NCI-H82 treated with DMSO at 0.1 percent for 48 hours (cell line): Measurements from ENCODE around the gene DHRS3.
"Not testable (repeated sequence)": the region's sequence is repeated elsewhere in the genome, so short reads cannot be mapped to it uniquely, and the experiment has no call there.

Source experiments
- DNase-seq: peaks from one replicate; lab custom pipeline; 2025; ENCODE audit not compliant: unreplicated experiment; lab: John Stamatoyannopoulos, UW

Gene DHRS3

GRCh38 chr1:12578860-12579422, 39.1 kb downstream of the DHRS3 start:
- DNase-seq = no peak

- no peak for DNase-seq
Measured at GRCh38 chr1:12577020-12577419, 41.0 kb downstream of the DHRS3 start.

- DNase-seq = no peak
Measured at GRCh38 chr1:12574757-12575139, 43.3 kb downstream of the DHRS3 start.

GRCh38 chr1:12573015-12573825, 44.8 kb downstream of the DHRS3 start:
- DNase-seq = no peak

GRCh38 chr1:12572522-12572921, 45.5 kb downstream of the DHRS3 start:
- no peak for DNase-seq

- DNase-seq = no peak
Measured at GRCh38 chr1:12570291-12570690, 47.7 kb downstream of the DHRS3 start.

GRCh38 chr1:12568009-12568767, 49.8 kb downstream of the DHRS3 start:
- no peak for DNase-seq

- DNase-seq = no peak
Measured at GRCh38 chr1:12567288-12567819, 50.7 kb downstream of the DHRS3 start.

- no peak for DNase-seq
Measured at GRCh38 chr1:12566484-12567287, 51.3 kb downstream of the DHRS3 start.

- no peak for DNase-seq
Measured at GRCh38 chr1:12565966-12566352, 52.1 kb downstream of the DHRS3 start.

GRCh38 chr1:12565094-12565965, 52.7 kb downstream of the DHRS3 start:
- DNase-seq = no peak

GRCh38 chr1:12564251-12564650, 53.8 kb downstream of the DHRS3 start:
- DNase-seq = not testable (repeated sequence)

GRCh38 chr1:12562955-12563576, 54.9 kb downstream of the DHRS3 start:
- no peak for DNase-seq

GRCh38 chr1:12561121-12561520, 56.9 kb downstream of the DHRS3 start:
- no peak for DNase-seq

GRCh38 chr1:12556957-12557935, 60.8 kb downstream of the DHRS3 start:
- no peak for DNase-seq

GRCh38 chr1:12556368-12556930, 61.6 kb downstream of the DHRS3 start:
- no peak for DNase-seq

- no peak for DNase-seq
Measured at GRCh38 chr1:12555411-12556367, 62.3 kb downstream of the DHRS3 start.
